ENCODE measurements around the gene SLC7A7.
A peak's percentile ranks its signal among the peaks of the same experiment; 100 is the strongest.
"Not testable (repeated sequence)": the region's sequence is repeated elsewhere in the genome, so short reads cannot be mapped to it uniquely, and the experiment has no call there.

SLC7A7 gene

DNA sequence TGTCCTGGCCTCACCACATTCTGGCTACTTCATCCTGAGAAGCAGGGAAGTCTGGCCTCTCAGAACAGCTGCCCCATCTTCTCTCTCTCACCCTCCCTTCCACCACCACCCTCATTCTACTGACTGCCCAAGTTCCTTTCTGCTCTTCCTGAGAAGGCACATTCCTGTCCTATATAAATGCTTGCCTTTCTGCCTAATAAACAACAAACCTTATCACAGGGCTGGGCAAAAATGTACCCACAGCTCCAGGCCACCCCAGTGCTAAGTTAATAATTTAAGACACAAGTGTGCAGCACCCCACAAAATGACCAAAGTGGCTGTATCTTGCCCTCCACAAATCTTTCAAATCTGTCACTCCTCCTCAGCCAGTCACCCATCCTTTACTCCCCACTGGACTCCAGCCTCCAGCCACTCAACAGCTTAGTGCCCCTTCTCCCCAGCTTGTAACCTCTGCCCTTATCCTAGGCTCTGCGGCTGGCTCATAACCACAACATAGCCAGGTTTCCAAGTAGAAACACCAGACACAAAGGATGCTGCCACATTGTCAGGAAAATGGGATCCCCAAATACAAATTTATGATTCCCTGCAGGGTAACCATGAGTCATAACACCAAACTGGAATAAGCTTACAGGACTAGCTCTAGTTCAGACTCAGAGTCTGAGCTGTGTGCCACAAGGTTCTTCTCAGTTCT is 33.8 kb downstream of the SLC7A7 start:
- H3K27ac ChIP-seq (ENCODE audit: low read depth, low read length, severe bottlenecking) = peak overlapping the region; percentile 11
- no peak overlapping the region for H3K4me3 ChIP-seq (ENCODE audit: extremely low read depth, insufficient read depth, low read length, poor library complexity, severe bottlenecking)
- peaks cover 25% of the 10 kb centered on the region for H3K4me1 ChIP-seq (ENCODE audit: control insufficient read depth, insufficient read depth, low read length, poor library complexity, severe bottlenecking)
- peaks cover 2% of the 10 kb centered on the region for H3K36me3 ChIP-seq (ENCODE audit: control insufficient read depth, insufficient read depth, low read length)
- H3K9me3 ChIP-seq (ENCODE audit: control insufficient read depth, low read length) = no peaks in the 10 kb centered on the region
- 0% methylated on average over 1 of the region's 1 CpG for WGBS, 2 experiments (ENCODE audit: insufficient coverage in 2 of 2)

DNA sequence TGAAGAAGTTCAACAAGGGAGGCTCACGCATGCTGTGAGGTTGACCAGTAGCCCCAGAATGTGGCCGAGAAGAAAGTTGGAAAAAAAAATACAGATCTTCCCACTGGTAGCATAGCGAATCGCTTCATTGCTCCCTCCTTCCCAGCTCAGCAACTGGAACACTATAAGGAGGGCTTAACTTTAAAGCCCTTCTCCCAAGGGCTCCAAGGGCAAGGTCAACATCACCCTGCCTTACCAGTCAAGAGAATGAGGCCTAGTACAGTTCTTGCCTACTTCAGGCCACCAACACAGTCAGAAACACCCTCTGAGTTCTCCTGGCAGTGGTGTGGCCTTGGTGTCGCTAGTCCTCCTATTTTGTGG is 34.3 kb downstream of the SLC7A7 start:
- Histone ChIP-seq H3K27ac (ENCODE audit: low read depth, low read length, severe bottlenecking) (peak overlapping the region; percentile 11), H3K36me3 (ENCODE audit: control insufficient read depth, insufficient read depth, low read length) (peaks cover 7% of the 10 kb centered on the region), H3K4me3 (ENCODE audit: extremely low read depth, insufficient read depth, low read length, poor library complexity, severe bottlenecking) (no peak overlapping the region), H3K4me1 (ENCODE audit: control insufficient read depth, insufficient read depth, low read length, poor library complexity, severe bottlenecking) (peaks cover 25% of the 10 kb centered on the region), H3K9me3 (ENCODE audit: control insufficient read depth, low read length) (no peaks in the 10 kb centered on the region)
- 95 to 97% methylated on average over 3 to 5 of the region's 5 CpGs for WGBS, 2 experiments (ENCODE audit: insufficient coverage in 2 of 2)

DNA sequence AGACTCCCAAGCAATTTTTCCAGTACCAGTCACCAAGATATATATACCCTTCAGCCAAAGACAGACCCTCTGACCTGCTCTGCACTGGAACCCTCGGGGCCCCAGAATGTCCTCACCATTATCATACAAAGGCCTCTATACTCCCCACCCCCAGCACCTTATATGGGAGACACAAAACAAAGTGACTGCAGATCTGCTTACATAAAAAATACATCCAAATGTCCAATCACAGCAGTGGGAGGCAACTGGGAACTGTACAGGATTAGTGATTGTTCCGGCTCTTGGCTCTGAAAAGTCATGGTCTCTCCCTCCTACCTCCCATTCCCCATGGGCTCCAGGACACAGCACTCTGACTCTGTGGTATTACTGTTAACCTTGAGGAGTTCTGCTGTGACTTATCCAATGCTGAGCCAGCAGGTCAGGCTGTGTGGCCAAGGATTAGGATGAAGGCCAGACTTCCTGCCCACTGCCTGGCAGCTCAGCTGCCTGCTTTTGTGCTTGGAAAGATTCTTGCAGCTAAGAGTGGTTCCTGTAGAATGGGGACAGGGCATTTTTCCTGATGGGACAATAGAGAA is 35.0 kb downstream of the SLC7A7 start:
- H3K4me1 ChIP-seq (ENCODE audit: control insufficient read depth, insufficient read depth, low read length, poor library complexity, severe bottlenecking) = peaks cover 25% of the 10 kb centered on the region

DNA sequence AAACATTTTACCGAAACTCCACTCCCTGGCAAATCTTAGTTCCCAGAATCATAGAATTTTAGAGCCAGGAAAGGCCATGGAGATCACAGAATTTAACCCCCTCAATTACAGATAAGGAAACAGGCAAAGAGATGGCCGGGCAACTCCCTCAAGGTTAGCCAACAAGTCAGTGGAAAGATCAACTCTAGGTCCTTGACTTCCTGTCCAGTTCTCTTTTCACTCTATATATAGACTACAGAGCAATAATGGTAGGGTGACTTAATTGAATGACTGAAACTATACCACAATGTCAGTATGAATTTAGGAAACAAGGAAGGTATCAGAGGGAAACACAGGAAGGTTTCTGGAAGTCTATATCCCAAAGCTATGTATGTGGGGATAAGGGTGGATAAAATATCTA is 37.2 kb downstream of the SLC7A7 start:
- Histone ChIP-seq H3K36me3 (ENCODE audit: control insufficient read depth, insufficient read depth, low read length) (peaks cover 34% of the 10 kb centered on the region), H3K4me1 (ENCODE audit: control insufficient read depth, insufficient read depth, low read length, poor library complexity, severe bottlenecking) (peaks cover 22% of the 10 kb centered on the region), H3K4me3 (ENCODE audit: extremely low read depth, insufficient read depth, low read length, poor library complexity, severe bottlenecking) (no peak overlapping the region), H3K27ac (ENCODE audit: low read depth, low read length, severe bottlenecking) (no peak overlapping the region), H3K9me3 (ENCODE audit: control insufficient read depth, low read length) (no peaks in the 10 kb centered on the region)
- 75 to 100% methylated on average over 1 of the region's 2 CpGs for WGBS, 2 experiments (ENCODE audit: insufficient coverage in 2 of 2)

More for the DNA sequence above, 35.0 kb downstream of the SLC7A7 start:
- Histone ChIP-seq H3K9me3 (ENCODE audit: control insufficient read depth, low read length) (no peaks in the 10 kb centered on the region), H3K36me3 (ENCODE audit: control insufficient read depth, insufficient read depth, low read length) (peaks cover 13% of the 10 kb centered on the region), H3K4me3 (ENCODE audit: extremely low read depth, insufficient read depth, low read length, poor library complexity, severe bottlenecking) (no peak overlapping the region), H3K27ac (ENCODE audit: low read depth, low read length, severe bottlenecking) (peak overlapping the region; percentile 33)
- WGBS, 2 experiments (ENCODE audit: insufficient coverage in 2 of 2) = 67% methylated on average over 1 of the region's 2 CpGs; no CpG with 5 or more reads in 1 of the 2 experiments

DNA sequence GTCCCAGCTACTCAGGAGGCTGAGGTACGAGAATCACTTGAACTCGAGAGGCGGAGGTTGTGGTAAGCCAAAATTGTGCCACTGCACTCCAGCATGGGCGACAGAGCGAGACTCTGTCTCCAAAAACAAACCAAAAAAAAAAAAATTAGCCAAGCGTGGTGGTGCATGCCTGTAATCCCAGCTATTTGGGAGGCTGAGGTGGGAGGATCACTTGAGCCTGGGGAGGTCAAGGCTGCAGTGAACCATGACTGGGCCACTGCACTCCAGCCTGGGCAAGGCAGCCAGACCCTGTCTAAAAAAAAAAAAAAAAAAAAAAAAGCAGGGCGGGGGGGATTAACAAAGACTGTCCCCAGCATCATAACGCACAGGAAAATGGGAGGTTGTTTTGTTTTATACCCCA is 38.4 kb downstream of the SLC7A7 start:
- H3K9me3 ChIP-seq (ENCODE audit: control insufficient read depth, low read length); H3K4me3 ChIP-seq (ENCODE audit: extremely low read depth, insufficient read depth, low read length, poor library complexity, severe bottlenecking); H3K27ac ChIP-seq (ENCODE audit: low read depth, low read length, severe bottlenecking): not testable (repeated sequence)
- Histone ChIP-seq H3K36me3 (ENCODE audit: control insufficient read depth, insufficient read depth, low read length) (peaks cover 47% of the 10 kb centered on the region), H3K4me1 (ENCODE audit: control insufficient read depth, insufficient read depth, low read length, poor library complexity, severe bottlenecking) (peaks cover 20% of the 10 kb centered on the region)
- 100% methylated on average over 3 to 4 of the region's 8 CpGs for WGBS, 2 experiments (ENCODE audit: insufficient coverage in 2 of 2)

DNA sequence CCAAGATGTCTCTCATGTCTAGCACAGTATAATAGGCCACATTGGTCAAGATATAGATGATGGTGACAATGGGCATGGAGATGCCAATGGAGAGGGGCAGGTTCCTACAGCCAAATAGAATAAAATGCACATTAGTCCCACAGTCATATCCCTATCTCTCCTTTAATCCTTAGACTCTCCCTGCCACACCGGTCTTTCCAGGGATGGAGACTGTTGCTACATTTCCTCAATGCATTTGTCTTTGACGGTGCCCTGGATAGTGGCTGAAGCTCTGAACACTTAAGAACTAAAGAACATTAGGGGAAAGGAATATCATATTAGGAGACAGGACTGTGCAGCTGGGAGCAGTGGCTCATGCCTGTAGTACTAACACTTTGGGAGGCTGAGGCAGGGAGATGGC is 39.0 kb downstream of the SLC7A7 start:
- WGBS, 2 experiments (ENCODE audit: insufficient coverage in 2 of 2) = 94 to 100% methylated on average over 2 of the region's 2 CpGs
- H3K4me1 ChIP-seq (ENCODE audit: control insufficient read depth, insufficient read depth, low read length, poor library complexity, severe bottlenecking) = peaks cover 14% of the 10 kb centered on the region
- no peak overlapping the region for H3K27ac ChIP-seq (ENCODE audit: low read depth, low read length, severe bottlenecking)
- no peaks in the 10 kb centered on the region for H3K9me3 ChIP-seq (ENCODE audit: control insufficient read depth, low read length)
- peaks cover 53% of the 10 kb centered on the region for H3K36me3 ChIP-seq (ENCODE audit: control insufficient read depth, insufficient read depth, low read length)
- no peak overlapping the region for H3K4me3 ChIP-seq (ENCODE audit: extremely low read depth, insufficient read depth, low read length, poor library complexity, severe bottlenecking)

DNA sequence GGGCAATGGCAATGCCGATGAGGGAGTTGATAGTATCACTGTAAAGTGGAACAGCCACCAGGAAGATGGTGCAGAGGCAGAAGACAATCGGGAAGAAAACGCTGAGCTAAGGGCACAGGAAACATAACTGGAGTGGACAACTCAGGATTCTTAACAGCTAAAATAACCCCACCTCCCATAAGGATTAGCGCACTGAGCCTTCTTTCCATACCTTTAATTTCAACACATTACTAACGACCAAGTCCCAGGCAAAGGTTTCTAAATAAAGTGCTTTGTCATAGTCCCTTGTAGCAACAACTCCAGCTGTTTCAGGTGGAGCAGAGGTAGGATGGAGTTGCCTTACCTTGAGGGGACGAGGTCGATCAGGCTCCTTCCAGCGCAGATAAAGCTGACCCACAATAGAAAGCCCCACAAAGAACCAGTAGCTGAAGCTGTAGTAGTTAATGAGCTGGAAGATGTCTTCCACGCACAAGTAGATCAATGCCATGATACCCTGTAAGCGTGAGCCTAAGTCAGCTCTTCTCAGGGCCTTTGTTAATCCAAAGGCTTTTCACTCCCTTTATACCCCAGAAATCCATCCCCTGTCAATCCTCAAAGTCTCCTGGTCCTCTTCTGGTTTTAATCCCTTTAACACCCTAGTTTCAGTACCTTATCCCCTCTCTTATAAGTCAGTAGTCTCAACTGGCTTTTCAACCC is 41.1 kb downstream of the SLC7A7 start:
- peaks cover 5% of the 10 kb centered on the region for H3K4me1 ChIP-seq (ENCODE audit: control insufficient read depth, insufficient read depth, low read length, poor library complexity, severe bottlenecking)
- no peak overlapping the region for H3K27ac ChIP-seq (ENCODE audit: low read depth, low read length, severe bottlenecking)
- no peaks in the 10 kb centered on the region for H3K9me3 ChIP-seq (ENCODE audit: control insufficient read depth, low read length)
- no peak overlapping the region for H3K4me3 ChIP-seq (ENCODE audit: extremely low read depth, insufficient read depth, low read length, poor library complexity, severe bottlenecking)
- H3K36me3 ChIP-seq (ENCODE audit: control insufficient read depth, insufficient read depth, low read length) = peaks cover 74% of the 10 kb centered on the region
- 93 to 94% methylated on average over 6 to 8 of the region's 10 CpGs for WGBS, 2 experiments (ENCODE audit: insufficient coverage in 2 of 2)

DNA sequence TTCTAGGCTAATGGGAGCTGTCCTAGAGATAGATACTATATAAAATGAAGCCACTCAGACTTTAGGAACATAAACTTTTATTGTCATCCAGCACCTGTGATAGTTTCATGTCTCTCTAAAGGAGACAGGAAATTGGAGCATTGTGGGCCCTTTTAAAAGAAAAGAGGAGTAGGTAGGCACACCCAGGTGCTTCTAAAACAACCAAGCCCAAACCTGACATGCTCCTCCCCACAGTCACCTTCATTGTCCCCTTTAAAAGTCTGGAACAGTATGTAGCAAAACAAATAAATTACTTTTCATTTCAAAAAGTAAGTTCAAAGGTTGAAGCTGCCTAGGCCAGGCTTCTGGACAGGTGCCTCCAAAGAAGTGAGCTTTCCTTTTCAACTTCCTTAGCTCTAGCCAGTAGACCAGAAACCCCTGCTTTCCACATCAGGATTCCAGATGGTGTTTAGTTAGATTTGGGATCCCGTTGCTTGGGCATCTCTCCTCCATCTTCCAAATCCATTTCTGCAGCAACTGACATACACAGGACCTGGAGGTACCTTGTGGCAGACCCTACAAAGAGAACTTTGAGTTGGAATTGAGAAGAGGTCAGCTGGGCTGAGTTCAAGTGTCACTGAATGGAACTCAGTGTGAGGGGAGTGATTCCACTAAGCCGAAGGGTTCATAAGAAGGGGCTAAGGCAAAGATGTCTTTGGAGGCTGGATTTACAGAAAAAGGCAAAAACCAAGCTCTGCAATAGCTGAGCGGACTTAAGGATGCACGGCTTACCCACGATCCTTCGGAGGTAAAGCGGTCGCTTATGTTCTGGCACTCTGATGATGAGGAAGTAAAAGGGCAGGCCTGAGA is 41.8 kb downstream of the SLC7A7 start:
- WGBS, 2 experiments (ENCODE audit: insufficient coverage in 2 of 2) = 93 to 96% methylated on average over 7 to 8 of the region's 8 CpGs
- Histone ChIP-seq H3K4me1 (ENCODE audit: control insufficient read depth, insufficient read depth, low read length, poor library complexity, severe bottlenecking) (peaks cover 9% of the 10 kb centered on the region), H3K4me3 (ENCODE audit: extremely low read depth, insufficient read depth, low read length, poor library complexity, severe bottlenecking) (no peak overlapping the region), H3K36me3 (ENCODE audit: control insufficient read depth, insufficient read depth, low read length) (peaks cover 81% of the 10 kb centered on the region), H3K27ac (ENCODE audit: low read depth, low read length, severe bottlenecking) (no peak overlapping the region), H3K9me3 (ENCODE audit: control insufficient read depth, low read length) (no peaks in the 10 kb centered on the region)

DNA sequence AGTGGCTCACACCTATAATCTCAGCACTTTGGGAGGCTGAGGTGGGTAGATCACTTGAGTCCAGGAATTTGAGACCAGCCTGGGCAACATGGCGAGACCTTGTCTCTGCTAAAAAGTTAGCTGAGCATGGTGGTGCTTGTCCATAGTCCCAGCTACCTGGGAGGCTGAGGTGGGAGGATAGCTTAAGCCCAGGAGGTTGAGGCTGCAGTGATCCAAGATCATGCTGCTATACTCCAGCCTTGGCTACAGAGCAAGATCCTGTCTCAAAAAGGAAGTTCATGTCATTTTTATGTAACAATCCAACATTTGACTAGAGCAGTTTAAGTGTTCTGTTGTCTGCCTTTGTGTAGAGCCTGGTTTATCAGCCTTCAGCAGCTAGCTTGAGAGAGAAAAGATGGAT is 42.5 kb downstream of the SLC7A7 start:
- Histone ChIP-seq H3K9me3 (ENCODE audit: control insufficient read depth, low read length) (no peaks in the 10 kb centered on the region), H3K4me3 (ENCODE audit: extremely low read depth, insufficient read depth, low read length, poor library complexity, severe bottlenecking) (no peak overlapping the region), H3K4me1 (ENCODE audit: control insufficient read depth, insufficient read depth, low read length, poor library complexity, severe bottlenecking) (peaks cover 13% of the 10 kb centered on the region), H3K27ac (ENCODE audit: low read depth, low read length, severe bottlenecking) (no peak overlapping the region), H3K36me3 (ENCODE audit: control insufficient read depth, insufficient read depth, low read length) (peaks cover 88% of the 10 kb centered on the region)
- WGBS, 2 experiments (ENCODE audit: insufficient coverage in 2 of 2) = 92 to 100% methylated on average over 1 of the region's 1 CpG

DNA sequence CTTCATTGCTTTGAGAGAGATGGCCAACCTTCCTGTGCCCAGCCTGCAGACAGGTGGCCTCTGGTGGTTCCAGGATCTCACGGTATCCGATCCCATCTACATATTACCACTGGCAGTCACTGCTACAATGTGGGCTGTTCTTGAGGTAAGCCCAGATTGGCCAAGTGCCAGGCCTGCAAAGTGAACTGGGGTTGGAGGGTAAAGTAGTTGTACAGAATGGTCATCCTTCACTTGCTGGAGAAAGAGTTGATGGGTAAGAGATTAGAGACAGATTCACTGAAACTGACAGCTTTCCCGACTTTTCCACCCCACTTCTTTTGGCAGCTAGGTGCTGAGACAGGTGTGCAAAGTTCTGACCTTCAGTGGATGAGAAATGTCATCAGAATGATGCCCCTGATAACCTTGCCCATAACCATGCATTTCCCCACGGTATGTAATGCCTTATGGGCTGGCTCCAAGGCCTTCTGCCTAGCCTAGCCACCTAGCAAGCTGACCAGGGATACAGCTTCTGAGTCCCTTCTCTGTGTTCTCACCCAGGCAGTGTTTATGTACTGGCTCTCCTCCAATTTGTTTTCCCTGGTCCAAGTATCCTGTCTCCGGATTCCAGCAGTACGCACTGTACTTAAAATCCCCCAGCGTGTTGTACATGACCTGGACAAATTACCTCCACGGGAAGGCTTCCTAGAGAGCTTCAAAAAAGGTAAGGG is 44.6 kb downstream of the SLC7A7 start:
- WGBS, 2 experiments (ENCODE audit: insufficient coverage in 2 of 2) = 97 to 99% methylated on average over 6 to 7 of the region's 8 CpGs
- Histone ChIP-seq H3K9me3 (ENCODE audit: control insufficient read depth, low read length) (no peaks in the 10 kb centered on the region), H3K4me1 (ENCODE audit: control insufficient read depth, insufficient read depth, low read length, poor library complexity, severe bottlenecking) (peaks cover 13% of the 10 kb centered on the region), H3K4me3 (ENCODE audit: extremely low read depth, insufficient read depth, low read length, poor library complexity, severe bottlenecking) (no peak overlapping the region), H3K36me3 (ENCODE audit: control insufficient read depth, insufficient read depth, low read length) (peaks cover 80% of the 10 kb centered on the region), H3K27ac (ENCODE audit: low read depth, low read length, severe bottlenecking) (no peak overlapping the region)

Data from mesodermal cell (in vitro differentiated cells).